ENCODE data around the gene SUSD6. TPM values are rescaled to one million over a fixed set of nuclear protein-coding genes. Genes with fewer than 3 reads are reported as not detected.
A peak's percentile ranks its signal among the peaks of the same experiment; 100 is the strongest.
"Not testable (repeated sequence)": the region's sequence is repeated elsewhere in the genome, so short reads cannot be mapped to it uniquely, and the experiment has no call there.

Gene SUSD6
- total RNA-seq, 2 experiments from 2014 or later, result 69.9 to 72.2 TPM

- Mint-ChIP-seq H3K27ac (no peak overlapping the region), H3K27me3 (no peaks in the 10 kb centered on the region), H3K36me3 (no peaks in the 10 kb centered on the region), H3K4me1 (ENCODE audit: low read depth) (no peaks in the 10 kb centered on the region), H3K4me3 (no peak overlapping the region), H3K9me3 (no peaks in the 10 kb centered on the region)
- POLR2A ChIA-PET, result interaction anchor here (0.7 kb wide), 1 partner anchor 13 kb away, joined by 3 read pairs; no protein-coding TSS in a partner anchor
- intact Hi-C loops (cut with micrococcal nuclease), result no loop called here
- CTCF ChIA-PET, result interaction anchor here (0.8 to 3.0 kb wide), 5 partner anchors 8 to 1225 kb away, joined by 3 to 10 read pairs (median 3); no protein-coding TSS in a partner anchor
- no peak for DNase-seq
These were observed 18.2 kb upstream of the SUSD6 start for GRCh38 chr14:69593018-69593677.

- no peaks in the 10 kb centered on the region for H3K9me3 Mint-ChIP-seq
- H3K27me3 Mint-ChIP-seq, result no peaks in the 10 kb centered on the region
- CTCF ChIA-PET, result interaction anchor here (1.3 to 3.0 kb wide), 3 partner anchors 9 to 132 kb away, joined by 4 to 10 read pairs (median 5); no protein-coding TSS in a partner anchor
- DNase-seq, result no peak
- H3K4me3 Mint-ChIP-seq, result no peak overlapping the region
- H3K4me1 Mint-ChIP-seq (ENCODE audit: low read depth), result no peaks in the 10 kb centered on the region
- intact Hi-C loops (cut with micrococcal nuclease), result no loop called here
- H3K27ac Mint-ChIP-seq, result no peak overlapping the region
- H3K36me3 Mint-ChIP-seq, result no peaks in the 10 kb centered on the region
- POLR2A ChIA-PET, result interaction anchor here (0.6 kb wide), 1 partner anchor 11 kb away, joined by 3 read pairs; no protein-coding TSS in a partner anchor
These were observed 16.6 kb upstream of the SUSD6 start for GRCh38 chr14:69594846-69595245.

- no peaks in the 10 kb centered on the region for H3K27me3 Mint-ChIP-seq
- H3K4me3 Mint-ChIP-seq, result no peak overlapping the region
- DNase-seq, result no peak
- no peaks in the 10 kb centered on the region for H3K9me3 Mint-ChIP-seq
- CTCF ChIA-PET, result interaction anchor here (1.4 to 3.0 kb wide), 3 partner anchors 9 to 132 kb away, joined by 4 to 10 read pairs (median 7); no protein-coding TSS in a partner anchor
- no peak overlapping the region for H3K27ac Mint-ChIP-seq
- POLR2A ChIA-PET, result no interaction called here
- H3K36me3 Mint-ChIP-seq, result no peaks in the 10 kb centered on the region
- no peaks in the 10 kb centered on the region for H3K4me1 Mint-ChIP-seq (ENCODE audit: low read depth)
- intact Hi-C loops (cut with micrococcal nuclease), result no loop called here
These were observed 16.1 kb upstream of the SUSD6 start for GRCh38 chr14:69595336-69595735.

- H3K9me3 Mint-ChIP-seq; H3K4me3 Mint-ChIP-seq; POLR2A ChIA-PET; H3K27ac Mint-ChIP-seq; H3K36me3 Mint-ChIP-seq; H3K27me3 Mint-ChIP-seq; DNase-seq; H3K4me1 Mint-ChIP-seq (ENCODE audit: low read depth); intact Hi-C loops (cut with micrococcal nuclease): not testable (repeated sequence)
- CTCF ChIA-PET, result interaction anchor here (0.6 to 2.0 kb wide), 7 partner anchors 14 to 204 kb away, joined by 3 to 5 read pairs (median 3); partner anchors contain the start of gene CCDC177
These were observed 12.0 kb upstream of the SUSD6 start for GRCh38 chr14:69599431-69599830.

GRCh38 chr14:69600304-69600891 is 11.0 kb upstream of the SUSD6 start:
- peaks cover 3% of the 10 kb centered on the region for H3K4me1 Mint-ChIP-seq (ENCODE audit: low read depth)
- no peaks in the 10 kb centered on the region for H3K27me3 Mint-ChIP-seq
- no peak overlapping the region for H3K27ac Mint-ChIP-seq
- intact Hi-C loops (cut with micrococcal nuclease), result no loop called here
- no peaks in the 10 kb centered on the region for H3K9me3 Mint-ChIP-seq
- H3K36me3 Mint-ChIP-seq, result no peaks in the 10 kb centered on the region
- no peak overlapping the region for H3K4me3 Mint-ChIP-seq
- ChIA-PET POLR2A (no interaction called here), CTCF (interaction anchor here (0.9 to 2.0 kb wide), 6 partner anchors 16 to 128 kb away, joined by 3 to 7 read pairs (median 4); partner anchors contain the start of gene CCDC177)
- DNase-seq, result no peak

- no peaks in the 10 kb centered on the region for H3K27me3 Mint-ChIP-seq
- ChIA-PET CTCF (interaction anchor here (0.6 to 5.5 kb wide), 15 partner anchors 9 to 1283 kb away, joined by 3 to 69 read pairs (median 5); partner anchors contain the start of gene CCDC177), POLR2A (interaction anchor here (0.6 kb wide), 1 partner anchor 11 kb away, joined by 3 read pairs; no protein-coding TSS in a partner anchor)
- no peak for DNase-seq
- H3K4me1 Mint-ChIP-seq (ENCODE audit: low read depth), result peaks cover 33% of the 10 kb centered on the region
- H3K4me3 Mint-ChIP-seq, result no peak overlapping the region
- no peaks in the 10 kb centered on the region for H3K36me3 Mint-ChIP-seq
- H3K27ac Mint-ChIP-seq, result no peak overlapping the region
- H3K9me3 Mint-ChIP-seq, result no peaks in the 10 kb centered on the region
- intact Hi-C loops (cut with micrococcal nuclease), result no loop called here
These were observed 5.7 kb upstream of the SUSD6 start for GRCh38 chr14:69605738-69606137.

GRCh38 chr14:69606258-69607184 is 4.9 kb upstream of the SUSD6 start:
- no peak for DNase-seq
- Mint-ChIP-seq H3K4me1 (ENCODE audit: low read depth) (peaks cover 33% of the 10 kb centered on the region), H3K9me3 (no peaks in the 10 kb centered on the region), H3K27ac (no peak overlapping the region), H3K4me3 (no peak overlapping the region), H3K27me3 (no peaks in the 10 kb centered on the region), H3K36me3 (no peaks in the 10 kb centered on the region)
- intact Hi-C loops (cut with micrococcal nuclease), result no loop called here
- ChIA-PET CTCF (interaction anchor here (0.6 to 5.5 kb wide), 5 partner anchors 95 to 1282 kb away, joined by 3 to 69 read pairs (median 3); no protein-coding TSS in a partner anchor), POLR2A (interaction anchor here (0.6 kb wide), 1 partner anchor 12 kb away, joined by 3 read pairs; no protein-coding TSS in a partner anchor)

- intact Hi-C loops (cut with micrococcal nuclease), result loop anchor here (5.0 to 10.0 kb wide), 4 partner anchors 458 to 1275 kb away; partner anchors contain the start of genes DCAF5, TTC9 and ZFP36L1
- Mint-ChIP-seq H3K4me1 (ENCODE audit: low read depth) (peaks cover 45% of the 10 kb centered on the region), H3K4me3 (peak overlapping the region; percentile 84), H3K27ac (peak overlapping the region; percentile 81), H3K27me3 (no peaks in the 10 kb centered on the region), H3K36me3 (peaks cover 25% of the 10 kb centered on the region), H3K9me3 (no peaks in the 10 kb centered on the region)
- POLR2A ChIA-PET, result interaction anchor here (0.8 to 4.1 kb wide), 8 partner anchors 12 to 157 kb away, joined by 3 to 33 read pairs (median 18); partner anchors contain the start of gene SRSF5
- CTCF ChIA-PET, result interaction anchor here (1.1 to 3.3 kb wide), 4 partner anchors 63 to 140 kb away, joined by 3 to 26 read pairs (median 13); no protein-coding TSS in a partner anchor
- no peak for DNase-seq
These were observed 1.1 kb upstream of the SUSD6 start for GRCh38 chr14:69610020-69610873.

- intact Hi-C loops (cut with micrococcal nuclease), result loop anchor here (1.0 to 10.0 kb wide), 5 partner anchors 156 to 1274 kb away; partner anchors contain the start of genes DCAF5, SRSF5, TTC9 and ZFP36L1
- DNase-seq, result no peak
These were observed 573 bp upstream of the SUSD6 start for GRCh38 chr14:69610874-69611171.

GRCh38 chr14:69612014-69612782 is 802 bp downstream of the SUSD6 start:
- Mint-ChIP-seq H3K4me3 (peak overlapping the region; percentile 97), H3K9me3 (no peaks in the 10 kb centered on the region), H3K4me1 (ENCODE audit: low read depth) (peaks cover 51% of the 10 kb centered on the region), H3K27ac (peak overlapping the region; percentile 98), H3K27me3 (no peaks in the 10 kb centered on the region), H3K36me3 (peaks cover 45% of the 10 kb centered on the region)
- POLR2A ChIA-PET, result interaction anchor here (0.7 to 4.1 kb wide), 16 partner anchors 10 to 155 kb away, joined by 3 to 33 read pairs (median 6); partner anchors contain the start of gene SRSF5
- CTCF ChIA-PET, result interaction anchor here (0.9 to 3.3 kb wide), 13 partner anchors 8 to 154 kb away, joined by 3 to 26 read pairs (median 5); partner anchors contain the start of gene SRSF5
- peak; percentile 61 for DNase-seq
- intact Hi-C loops (cut with micrococcal nuclease), result loop anchor here (2.0 to 10.0 kb wide), 5 partner anchors 73 to 1273 kb away; partner anchors contain the start of genes DCAF5, TTC9 and ZFP36L1

More at GRCh38 chr14:69610874-69611171, 573 bp upstream of the SUSD6 start:
- Mint-ChIP-seq H3K27me3 (no peaks in the 10 kb centered on the region), H3K36me3 (peaks cover 31% of the 10 kb centered on the region), H3K4me3 (peak overlapping the region; percentile 84), H3K4me1 (ENCODE audit: low read depth) (peaks cover 48% of the 10 kb centered on the region), H3K9me3 (no peaks in the 10 kb centered on the region), H3K27ac (peak overlapping the region; percentile 81)
- POLR2A ChIA-PET, result interaction anchor here (0.6 to 4.1 kb wide), 11 partner anchors 11 to 157 kb away, joined by 3 to 33 read pairs (median 5); partner anchors contain the start of gene SRSF5
- CTCF ChIA-PET, result interaction anchor here (0.7 to 3.3 kb wide), 7 partner anchors 10 to 140 kb away, joined by 3 to 26 read pairs (median 5); no protein-coding TSS in a partner anchor
